Subcutaneous abdominal adipose tissue (tissue), 5 donors: ENCODE results near the gene FHOD1.

Source experiments
- H3K27ac ChIP-seq: one replicate; pipeline ENCODE4 v1.7.0; 2013; ENCODE audit warnings: low read depth, mild to moderate bottlenecking, inconsistent platforms, low read length, moderate library complexity
- H3K27me3 ChIP-seq, 5 donors: one replicate each; pipeline ENCODE4 v1.7.0; 2013; ENCODE audit warnings: low read length in 5 of 5, inconsistent platforms in 1 of 5; ENCODE audit not compliant: control insufficient read depth in 5 of 5, insufficient read depth in 4 of 5
- H3K36me3 ChIP-seq, 5 donors: one replicate each; pipeline ENCODE4 v1.7.0; 2013; ENCODE audit warnings: low read length in 5 of 5; ENCODE audit not compliant: control insufficient read depth in 5 of 5, insufficient read depth in 5 of 5
- H3K4me1 ChIP-seq, 5 donors: one replicate each; pipeline ENCODE4 v1.7.0; 2013; ENCODE audit warnings: low read length in 5 of 5, mild to moderate bottlenecking in 3 of 5, moderate library complexity in 1 of 5; ENCODE audit not compliant: control insufficient read depth in 5 of 5, insufficient read depth in 5 of 5
- H3K4me3 ChIP-seq, 5 donors: one replicate each; pipeline ENCODE4 v1.7.0; 2013; ENCODE audit warnings: low read length in 5 of 5, low read depth in 1 of 5
- H3K9ac ChIP-seq, 5 donors: one replicate each; pipeline ENCODE4 v1.7.0; 2013; ENCODE audit warnings: low read length in 5 of 5, mild to moderate bottlenecking in 4 of 5, moderate library complexity in 3 of 5
- H3K9me3 ChIP-seq, 5 donors: one replicate each; pipeline ENCODE4 v1.7.0; 2013; ENCODE audit warnings: low read length in 5 of 5; ENCODE audit not compliant: control insufficient read depth in 5 of 5
- donor health status: healthy.
- donor health status: healthy.
- donor health status: healthy.
- donor health status: healthy.
- donor health status: healthy.

The FHOD1 gene

GRCh38 chr16:67260426-67261063 lies 13.3 kb upstream of the FHOD1 start:
- no peaks in the 10 kb centered on the region for H3K9me3 ChIP-seq
- peaks cover 0 to 6% (median 4%) of the 10 kb centered on the region in 5 donors for H3K4me1 ChIP-seq
- no peak overlapping the region for H3K9ac ChIP-seq
- no peaks in the 10 kb centered on the region for H3K36me3 ChIP-seq
- no peak overlapping the region for H3K4me3 ChIP-seq
- H3K27me3 ChIP-seq, result no peaks in the 10 kb centered on the region
- no peak overlapping the region for H3K27ac ChIP-seq

- Histone ChIP-seq H3K27ac (no peak overlapping the region), H3K9me3 (no peaks in the 10 kb centered on the region), H3K4me1 (peaks cover 0 to 3% (median 2%) of the 10 kb centered on the region in 5 donors), H3K27me3 (no peaks in the 10 kb centered on the region), H3K36me3 (no peaks in the 10 kb centered on the region), H3K9ac (no peak overlapping the region), H3K4me3 (no peak overlapping the region)
Measured at GRCh38 chr16:67259705-67260104, 12.4 kb upstream of the FHOD1 start.

GRCh38 chr16:67258161-67258835 lies 11.0 kb upstream of the FHOD1 start:
- Histone ChIP-seq H3K4me1 (peaks cover 0 to 4% (median 0%) of the 10 kb centered on the region in 5 donors), H3K36me3 (no peaks in the 10 kb centered on the region), H3K27me3 (no peaks in the 10 kb centered on the region), H3K9ac (no peak overlapping the region), H3K27ac (no peak overlapping the region), H3K4me3 (no peak overlapping the region), H3K9me3 (no peaks in the 10 kb centered on the region)

- Histone ChIP-seq H3K27me3 (no peaks in the 10 kb centered on the region), H3K9ac (no peak overlapping the region), H3K9me3 (no peaks in the 10 kb centered on the region), H3K4me3 (no peak overlapping the region), H3K27ac (no peak overlapping the region), H3K4me1 (peaks cover under 1 to 9% (median 3%) of the 10 kb centered on the region in 5 donors), H3K36me3 (no peaks in the 10 kb centered on the region)
Measured at GRCh38 chr16:67257486-67258160, 10.3 kb upstream of the FHOD1 start.

- no peaks in the 10 kb centered on the region for H3K9me3 ChIP-seq
- no peaks in the 10 kb centered on the region for H3K27me3 ChIP-seq
- H3K4me3 ChIP-seq, result no peak overlapping the region
- H3K9ac ChIP-seq, result no peak overlapping the region
- peaks cover 2 to 13% (median 6%) of the 10 kb centered on the region in 5 donors for H3K4me1 ChIP-seq
- H3K27ac ChIP-seq, result no peak overlapping the region
- H3K36me3 ChIP-seq, result no peaks in the 10 kb centered on the region
Measured at GRCh38 chr16:67256701-67257230, 9.5 kb upstream of the FHOD1 start.

GRCh38 chr16:67255553-67256221 lies 8.4 kb upstream of the FHOD1 start:
- no peaks in the 10 kb centered on the region for H3K9me3 ChIP-seq
- H3K27ac ChIP-seq, result no peak overlapping the region
- no peak overlapping the region for H3K4me3 ChIP-seq
- H3K36me3 ChIP-seq, result no peaks in the 10 kb centered on the region
- peaks cover 2 to 13% (median 6%) of the 10 kb centered on the region in 5 donors for H3K4me1 ChIP-seq
- H3K27me3 ChIP-seq, result no peaks in the 10 kb centered on the region
- no peak overlapping the region for H3K9ac ChIP-seq

- Histone ChIP-seq H3K36me3 (no peaks in the 10 kb centered on the region), H3K4me1 (peaks cover 2 to 13% (median 6%) of the 10 kb centered on the region in 5 donors), H3K27me3 (no peaks in the 10 kb centered on the region), H3K27ac (no peak overlapping the region), H3K9me3 (no peaks in the 10 kb centered on the region), H3K9ac (peak overlapping the region in 1 of 5 donors; percentile 37), H3K4me3 (no peak overlapping the region)
Measured at GRCh38 chr16:67254801-67255552, 7.7 kb upstream of the FHOD1 start.

- no peak overlapping the region for H3K27ac ChIP-seq
- H3K4me1 ChIP-seq, result peaks cover 5 to 31% (median 23%) of the 10 kb centered on the region in 5 donors
- H3K9ac ChIP-seq, result no peak overlapping the region
- H3K27me3 ChIP-seq, result peaks cover 0 to 8% (median 0%) of the 10 kb centered on the region in 5 donors
- no peak overlapping the region for H3K4me3 ChIP-seq
- H3K9me3 ChIP-seq, result no peaks in the 10 kb centered on the region
- H3K36me3 ChIP-seq, result no peaks in the 10 kb centered on the region
Measured at GRCh38 chr16:67252609-67253497, 5.6 kb upstream of the FHOD1 start.

- no peak overlapping the region for H3K27ac ChIP-seq
- peaks cover 0 to 8% (median 0%) of the 10 kb centered on the region in 5 donors for H3K27me3 ChIP-seq
- no peak overlapping the region for H3K9ac ChIP-seq
Measured at GRCh38 chr16:67250045-67250327, 2.7 kb upstream of the FHOD1 start.

More at GRCh38 chr16:67250045-67250327, 2.7 kb upstream of the FHOD1 start:
- no peak overlapping the region for H3K4me3 ChIP-seq
- no peaks in the 10 kb centered on the region for H3K9me3 ChIP-seq
- H3K4me1 ChIP-seq, result peaks cover 12 to 54% (median 48%) of the 10 kb centered on the region in 5 donors
- H3K36me3 ChIP-seq, result no peaks in the 10 kb centered on the region
